ENCODE measurements around the gene IFT43.

- no peak for TF ChIP-seq CTCF (conservative IDR thresholded peaks at IDR 0.05; ENCODE audit: low read depth, low read length)
- no peak for TF ChIP-seq EZH2 (IDR thresholded peaks at IDR 0.05; ENCODE audit: borderline replicate concordance, low read depth, low read length, poor library complexity, severe bottlenecking)
Observed at GRCh38 chr14:76104802-76105355, 119.3 kb downstream of the IFT43 start.
